Thyroid gland (tissue), 4 donors: Measurements from ENCODE around the gene GRAMD1A.

Source experiments
- CTCF ChIP-seq, 6 experiments: fragments of 200-600 bp in 3 of 6; fragments of 450-650 bp in 3 of 6; sonication (generic) in 3 of 6; IDR thresholded peaks; one replicate each; pipeline ENCODE4 v1.5.1; 2016 to 2019; ENCODE audit warnings: antibody characterized with exemption in 6 of 6, mild to moderate bottlenecking in 2 of 6, inconsistent platforms in 1 of 6, moderate library complexity in 1 of 6
- POLR2A ChIP-seq, 2 donors: fragments of 450-650 bp; IDR thresholded peaks; one replicate each; pipeline ENCODE4 v1.6.1; 2017; ENCODE audit warnings: antibody characterized with exemption in 2 of 2, mild to moderate bottlenecking in 2 of 2, moderate library complexity in 1 of 2

- TF ChIP-seq POLR2A (IDR thresholded peaks at IDR 0.05) (no peak), CTCF (IDR thresholded peaks at IDR 0.05) (no peak)
Measured at GRCh38 chr19:35075202-35076025, 75.3 kb downstream of the GRAMD1A start.
